Activated T-helper 2 cell treated with anti-CD3 and anti-CD28 coated beads, Interferon-gamma antibody, Interleukin-2, Interleukin-4, amounts not matched to agents 10 μg/mL and 5 μg/mL and 100 μg/mL, durations not matched to agents 14 hours and 24 hours and 36 hours (primary cell): ENCODE measurements around the gene RAB3A. TPM values are rescaled to one million over a fixed set of nuclear protein-coding genes. Genes with fewer than 3 reads are reported as not detected.

Experiments used
- DNase-seq: peaks from one replicate; pipeline ENCODE4 v3.0.0; 2021; ENCODE audit warnings: low spot score
- H3K27ac Mint-ChIP-seq: one replicate; pipeline ENCODE4 v1.8.0; 2021; ENCODE audit warnings: mixed read lengths
- H3K27me3 Mint-ChIP-seq: one replicate; pipeline ENCODE4 v1.8.0; 2021; ENCODE audit warnings: low read depth, mixed read lengths
- H3K36me3 Mint-ChIP-seq: one replicate; pipeline ENCODE4 v1.8.0; 2021; ENCODE audit warnings: low read depth, mixed read lengths
- H3K4me1 Mint-ChIP-seq: one replicate; pipeline ENCODE4 v1.8.0; 2021; ENCODE audit warnings: low read depth, mixed read lengths
- H3K4me3 Mint-ChIP-seq: one replicate; pipeline ENCODE4 v1.8.0; 2021; ENCODE audit warnings: low read depth, mild to moderate bottlenecking, moderate library complexity, mixed read lengths
- H3K9me3 Mint-ChIP-seq: one replicate; pipeline ENCODE4 v1.8.0; 2021; ENCODE audit warnings: mixed read lengths
- intact Hi-C: fragments of 100-400 bp; cut with micrococcal nuclease; formaldehyde crosslinking; loops from one replicate; pipeline ENCODE4 v1.15.1; 2023
- total RNA-seq: library from RNA; stranded (reverse); gene quantifications from 2 replicates; pipeline ENCODE4 v1.2.3, GENCODE V29; 2022

RAB3A gene
- total RNA-seq, 1 donor from 2014 or later: 7.4 TPM

DNA sequence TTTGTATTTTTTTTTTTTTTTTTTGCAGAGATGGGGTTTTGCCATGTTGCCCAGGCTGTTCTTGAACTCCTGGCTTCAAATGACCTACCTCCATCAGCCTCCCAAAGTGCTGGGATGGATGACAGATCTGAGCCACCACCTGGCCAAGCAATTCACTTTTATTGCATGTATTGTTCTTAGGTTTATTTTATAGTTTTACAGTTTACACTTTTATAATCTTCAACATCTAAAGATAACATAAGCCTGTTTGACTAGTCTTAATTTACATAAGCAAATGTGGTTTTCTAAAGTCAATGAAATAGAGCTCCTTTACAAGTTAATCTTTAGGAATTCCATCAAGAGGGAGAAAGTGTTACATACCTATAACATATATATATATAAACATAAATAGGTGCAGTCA is 20.3 kb downstream of the RAB3A start:
- H3K36me3 Mint-ChIP-seq: no peaks in the 10 kb centered on the region
- H3K9me3 Mint-ChIP-seq: no peaks in the 10 kb centered on the region
- H3K4me1 Mint-ChIP-seq: no peaks in the 10 kb centered on the region
- DNase-seq: no peak
- no peak overlapping the region for H3K4me3 Mint-ChIP-seq
- H3K27me3 Mint-ChIP-seq: no peaks in the 10 kb centered on the region
- intact Hi-C loops: no loop called here
- no peak overlapping the region for H3K27ac Mint-ChIP-seq

DNA sequence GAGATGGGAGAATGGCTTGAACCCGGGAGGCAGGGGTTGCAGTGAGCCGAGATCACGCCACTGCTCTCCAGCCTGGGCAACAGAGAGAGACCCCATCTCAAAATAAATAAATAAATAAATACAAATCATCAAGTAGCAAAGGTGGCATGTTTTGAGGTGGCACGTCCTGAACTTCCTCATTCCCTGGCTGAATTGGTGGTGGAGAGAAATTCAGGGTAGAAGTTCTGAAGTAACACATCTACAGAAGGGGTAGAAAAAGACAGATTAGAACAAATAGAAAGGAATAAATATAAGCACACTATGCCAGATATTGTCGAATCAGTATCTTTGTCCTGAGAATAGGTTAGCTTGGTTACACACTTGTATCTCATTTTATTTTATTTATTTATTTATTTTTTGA is 23.9 kb downstream of the RAB3A start:
- Mint-ChIP-seq H3K4me3 (no peak overlapping the region), H3K4me1 (peaks cover 5% of the 10 kb centered on the region), H3K27me3 (no peaks in the 10 kb centered on the region), H3K27ac (no peak overlapping the region), H3K36me3 (peaks cover 3% of the 10 kb centered on the region), H3K9me3 (no peaks in the 10 kb centered on the region)
- no peak for DNase-seq
- intact Hi-C loops: no loop called here

DNA sequence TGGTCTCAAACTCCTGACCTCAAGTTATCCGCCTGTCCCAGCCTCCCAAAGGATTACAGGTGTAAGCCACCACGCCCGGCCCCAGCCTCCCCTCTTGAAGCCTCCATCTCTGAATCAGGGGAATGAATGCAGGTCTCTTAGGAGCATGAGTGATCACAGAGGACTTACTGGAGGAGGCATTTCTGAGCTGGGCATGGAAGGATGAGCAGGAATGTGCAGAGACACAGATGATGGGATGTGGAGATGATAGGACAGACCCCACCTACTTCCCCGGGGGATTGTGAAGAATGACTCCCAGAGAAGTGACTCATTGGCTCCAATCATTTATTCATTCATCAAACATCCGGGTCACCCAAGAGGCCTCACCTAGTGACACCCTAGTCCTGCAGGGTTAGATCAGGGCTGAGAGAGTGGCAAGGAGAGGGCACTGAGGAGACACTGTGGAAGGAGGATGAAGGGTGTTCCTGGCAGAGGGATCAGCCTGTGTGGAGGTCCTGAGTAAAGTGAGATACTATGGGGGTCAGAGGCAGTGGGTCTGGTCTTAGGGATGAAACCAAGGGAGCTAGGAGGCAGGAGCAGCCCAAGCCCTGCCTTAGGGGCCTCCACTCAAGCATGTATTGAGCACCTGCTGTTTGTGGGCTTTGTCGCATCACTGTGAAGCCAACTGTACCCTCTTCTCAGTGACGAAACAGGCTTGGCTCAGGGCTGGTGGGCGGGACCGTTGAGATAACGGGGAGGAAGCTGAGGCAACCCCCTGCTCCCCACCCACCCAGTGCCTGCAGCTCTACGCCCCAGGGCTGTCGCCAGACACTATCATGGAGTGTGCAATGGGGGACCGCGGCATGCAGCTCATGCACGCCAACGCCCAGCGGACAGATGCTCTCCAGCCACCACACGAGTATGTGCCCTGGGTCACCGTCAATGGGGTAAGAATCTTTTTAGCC is 27.2 kb downstream of the RAB3A start:
- Mint-ChIP-seq H3K4me3 (no peak overlapping the region), H3K27ac (no peak overlapping the region), H3K36me3 (peaks cover 3% of the 10 kb centered on the region), H3K4me1 (peaks cover 22% of the 10 kb centered on the region), H3K9me3 (no peaks in the 10 kb centered on the region), H3K27me3 (no peaks in the 10 kb centered on the region)
- no peak for DNase-seq
- intact Hi-C loops: no loop called here

DNA sequence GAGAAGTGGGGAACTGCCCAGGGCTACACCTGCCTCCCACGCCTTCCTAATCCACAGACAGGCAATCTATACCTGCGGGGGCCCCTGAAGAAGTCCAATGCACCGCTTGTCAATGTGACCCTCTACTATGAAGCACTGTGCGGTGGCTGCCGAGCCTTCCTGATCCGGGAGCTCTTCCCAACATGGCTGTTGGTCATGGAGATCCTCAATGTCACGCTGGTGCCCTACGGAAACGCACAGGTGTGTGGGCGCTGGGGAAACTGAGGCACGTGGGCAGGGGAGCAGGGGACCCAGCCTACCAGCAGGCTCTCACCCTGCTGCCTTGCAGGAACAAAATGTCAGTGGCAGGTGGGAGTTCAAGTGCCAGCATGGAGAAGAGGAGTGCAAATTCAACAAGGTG is 28.9 kb downstream of the RAB3A start:
- H3K27ac Mint-ChIP-seq: no peak overlapping the region

DNA sequence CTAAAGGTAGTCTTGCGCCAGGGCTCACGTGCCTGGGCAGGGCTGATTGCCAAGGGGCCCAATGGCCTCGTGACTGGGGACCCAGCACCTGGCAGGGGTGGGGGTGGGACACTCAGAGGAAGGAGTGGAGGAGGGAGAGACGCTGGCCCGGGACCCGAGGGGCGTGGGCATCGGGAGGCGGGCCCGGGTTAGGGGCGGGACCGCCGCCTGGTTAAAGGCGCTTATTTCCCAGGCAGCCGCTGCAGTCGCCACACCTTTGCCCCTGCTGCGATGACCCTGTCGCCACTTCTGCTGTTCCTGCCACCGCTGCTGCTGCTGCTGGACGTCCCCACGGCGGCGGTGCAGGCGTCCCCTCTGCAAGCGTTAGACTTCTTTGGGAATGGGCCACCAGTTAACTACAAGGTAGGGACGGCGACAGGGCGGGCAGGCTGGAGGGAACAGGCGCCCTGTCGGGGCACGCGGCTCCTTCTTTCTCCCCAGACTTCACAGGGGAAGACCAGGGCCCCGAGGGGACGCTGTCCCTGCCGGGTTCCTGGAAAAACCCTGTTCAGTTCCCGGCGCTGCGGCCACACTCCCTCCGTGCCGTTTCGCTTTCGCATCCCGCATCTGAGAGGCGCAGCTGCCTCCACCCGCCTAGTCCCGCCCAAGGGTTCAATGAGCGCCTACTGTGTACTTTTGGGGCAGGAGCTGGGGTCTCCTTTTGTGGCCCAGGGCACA is 30.1 kb downstream of the RAB3A start, which contains the start of gene IFI30:
Gene IFI30 (plus strand): TSS at position 242 of the 717 bp plus-strand sequence. CDS start 29 bp downstream, at position 271.
- peak; percentile 58 for DNase-seq
- no peaks in the 10 kb centered on the region for H3K9me3 Mint-ChIP-seq
- H3K27me3 Mint-ChIP-seq: no peaks in the 10 kb centered on the region
- peak within 1 kb of the TSS; percentile 85 for H3K4me3 Mint-ChIP-seq
- peaks cover 22% of the 10 kb centered on the region for H3K4me1 Mint-ChIP-seq
- peak within 1 kb of the TSS; percentile 67 for H3K27ac Mint-ChIP-seq
- peaks cover 10% of the 10 kb centered on the region for H3K36me3 Mint-ChIP-seq
- intact Hi-C loops: loop anchor here (2.0 kb wide), 1 partner anchor 19 kb away; the partner anchor contains the start of gene MPV17L2

More for the DNA sequence above, 28.9 kb downstream of the RAB3A start:
- H3K9me3 Mint-ChIP-seq: no peaks in the 10 kb centered on the region
- intact Hi-C loops: loop anchor here (2.0 kb wide), 1 partner anchor 18 kb away; the partner anchor contains the start of gene MPV17L2
- DNase-seq: no peak
- peaks cover 10% of the 10 kb centered on the region for H3K36me3 Mint-ChIP-seq
- H3K27me3 Mint-ChIP-seq: no peaks in the 10 kb centered on the region
- H3K4me1 Mint-ChIP-seq: peaks cover 22% of the 10 kb centered on the region
- H3K4me3 Mint-ChIP-seq: peak overlapping the region; percentile 85

DNA sequence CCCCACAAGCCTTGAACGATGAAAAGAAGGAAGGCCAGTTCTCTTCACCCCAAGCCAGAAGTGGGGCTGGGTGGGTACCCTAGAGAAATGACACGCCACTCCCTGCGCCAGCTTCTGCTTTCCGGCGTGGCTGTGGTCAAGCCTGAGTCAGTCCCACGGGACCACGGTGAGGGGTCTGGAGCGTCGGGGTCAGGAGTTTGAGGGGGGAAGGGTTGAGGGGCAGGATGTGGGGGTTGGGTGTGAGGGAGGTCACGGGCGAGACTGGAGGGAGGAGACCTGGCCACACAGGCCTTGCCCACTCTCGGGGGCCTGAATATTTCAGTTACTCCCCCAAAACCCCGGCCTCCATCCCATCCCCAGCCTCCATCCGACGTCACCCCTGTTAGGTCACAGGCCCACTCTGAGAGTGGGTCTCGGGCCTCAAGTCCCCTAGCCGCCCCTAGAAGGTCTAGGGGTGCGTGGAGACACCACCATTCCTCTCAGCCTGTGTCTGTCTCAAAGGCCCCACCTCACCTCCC is 30.7 kb downstream of the RAB3A start:
- H3K9me3 Mint-ChIP-seq: no peaks in the 10 kb centered on the region
- no peaks in the 10 kb centered on the region for H3K27me3 Mint-ChIP-seq
- intact Hi-C loops: no loop called here
- H3K4me1 Mint-ChIP-seq: peaks cover 22% of the 10 kb centered on the region
- H3K4me3 Mint-ChIP-seq: peak overlapping the region; percentile 85
- H3K27ac Mint-ChIP-seq: peak overlapping the region; percentile 58
- peaks cover 14% of the 10 kb centered on the region for H3K36me3 Mint-ChIP-seq
- DNase-seq: no peak

DNA sequence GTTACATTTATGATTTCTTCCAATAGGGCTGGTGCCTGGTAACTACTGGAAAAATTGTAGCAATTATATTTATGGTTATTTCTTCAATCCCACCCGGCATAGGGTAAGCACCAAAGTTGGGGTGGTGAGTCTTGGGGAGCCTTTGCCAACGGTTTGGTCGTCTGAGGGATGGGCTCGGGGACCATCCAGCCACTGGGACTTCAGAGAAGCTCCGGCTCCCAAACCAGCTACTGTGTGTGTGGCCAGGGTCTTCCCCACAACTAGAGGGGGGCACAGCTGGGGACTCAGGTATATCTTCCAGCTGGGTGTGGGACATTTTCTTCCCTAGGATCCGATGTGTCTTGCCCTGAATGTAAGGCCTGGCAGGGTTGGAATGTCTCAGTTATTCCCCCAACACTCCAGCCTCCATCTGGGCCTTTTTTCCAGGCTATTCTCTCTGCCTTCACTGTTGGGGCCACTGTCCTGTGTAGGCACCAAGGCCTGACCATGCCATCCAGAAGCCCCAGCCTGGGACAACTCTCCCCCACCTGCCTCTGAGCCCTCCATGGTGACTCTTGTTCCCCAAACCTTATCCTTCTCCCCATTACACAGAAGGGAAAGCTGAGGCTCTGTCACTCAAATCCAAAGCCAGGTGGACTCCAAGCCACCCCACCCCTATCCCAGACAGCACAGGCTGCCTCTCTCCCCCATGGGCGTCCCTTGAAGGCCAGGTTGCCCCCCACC is 31.4 kb downstream of the RAB3A start:
- Mint-ChIP-seq H3K27me3 (no peaks in the 10 kb centered on the region), H3K27ac (no peak overlapping the region), H3K36me3 (peaks cover 18% of the 10 kb centered on the region), H3K9me3 (no peaks in the 10 kb centered on the region), H3K4me3 (peak overlapping the region; percentile 42), H3K4me1 (peaks cover 22% of the 10 kb centered on the region)
- intact Hi-C loops: no loop called here
- no peak for DNase-seq

DNA sequence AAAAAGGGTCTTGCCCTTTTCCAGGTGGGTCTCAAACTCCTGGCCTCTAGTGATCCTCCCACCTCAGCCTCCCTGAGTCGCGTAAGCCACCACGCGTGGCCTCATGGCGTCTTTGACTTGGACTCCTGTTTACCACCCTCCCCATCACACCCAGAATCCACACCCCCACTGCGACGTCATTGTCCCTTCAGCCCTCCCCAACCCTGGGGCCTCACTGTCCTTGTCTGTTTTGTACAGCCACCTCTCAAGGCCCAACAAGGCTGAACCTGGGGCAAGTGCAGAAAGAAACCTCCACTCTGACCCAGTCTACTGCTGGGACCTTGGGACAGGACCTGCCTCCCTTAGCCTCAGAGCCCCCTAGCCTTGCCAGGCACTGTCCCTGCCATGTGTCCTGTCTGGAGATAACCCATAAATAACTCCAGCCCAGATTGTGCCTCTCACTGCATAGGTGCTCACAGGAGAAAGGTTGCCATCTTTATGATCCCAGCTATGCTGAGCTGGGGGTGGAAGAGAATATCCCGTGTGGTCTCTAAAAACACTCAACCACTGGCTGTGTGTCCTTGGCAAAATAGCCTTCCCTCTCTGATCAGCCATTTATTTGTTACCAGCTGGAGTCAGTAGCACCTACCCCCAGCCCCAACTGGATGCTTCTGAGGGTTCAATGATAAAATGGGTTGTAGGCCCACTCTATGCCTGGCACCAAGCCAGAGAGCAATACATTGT is 32.1 kb downstream of the RAB3A start:
- peak overlapping the region; percentile 12 for H3K27ac Mint-ChIP-seq
- no peak overlapping the region for H3K4me3 Mint-ChIP-seq
- H3K4me1 Mint-ChIP-seq: peaks cover 22% of the 10 kb centered on the region
- intact Hi-C loops: no loop called here
- H3K27me3 Mint-ChIP-seq: no peaks in the 10 kb centered on the region
- DNase-seq: no peak
- H3K36me3 Mint-ChIP-seq: peaks cover 15% of the 10 kb centered on the region
- no peaks in the 10 kb centered on the region for H3K9me3 Mint-ChIP-seq

DNA sequence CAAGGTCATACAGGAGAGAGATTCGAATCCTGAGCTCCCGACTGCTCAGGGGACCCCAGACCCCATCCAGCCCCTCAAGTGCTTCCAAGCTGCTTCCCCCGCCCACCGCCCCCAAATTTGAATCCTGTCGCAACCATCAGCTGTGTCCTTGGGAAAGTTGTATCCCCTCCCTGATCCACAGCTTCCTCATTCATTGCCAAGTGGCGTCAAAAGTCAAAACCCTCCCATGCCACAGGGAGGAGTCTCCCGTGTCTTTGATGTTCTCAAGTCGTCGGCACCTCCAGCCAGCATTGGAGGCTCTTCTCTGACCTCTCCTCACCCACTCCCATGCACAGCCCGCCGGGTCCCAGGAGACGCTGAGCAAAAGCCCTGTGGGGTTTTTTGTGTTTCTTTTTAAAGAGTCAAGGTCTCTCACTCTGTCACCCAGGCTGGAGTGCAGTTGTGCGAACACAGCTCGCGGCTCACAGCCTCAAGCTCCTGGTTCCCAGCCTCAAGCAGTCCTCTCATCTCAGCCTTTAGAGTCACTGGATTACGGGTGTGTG is 33.1 kb downstream of the RAB3A start:
- Mint-ChIP-seq H3K9me3 (no peaks in the 10 kb centered on the region), H3K4me1 (peaks cover 22% of the 10 kb centered on the region), H3K4me3 (no peak overlapping the region), H3K36me3 (peaks cover 19% of the 10 kb centered on the region), H3K27ac (no peak overlapping the region), H3K27me3 (no peaks in the 10 kb centered on the region)
- no peak for DNase-seq
- intact Hi-C loops: no loop called here

DNA sequence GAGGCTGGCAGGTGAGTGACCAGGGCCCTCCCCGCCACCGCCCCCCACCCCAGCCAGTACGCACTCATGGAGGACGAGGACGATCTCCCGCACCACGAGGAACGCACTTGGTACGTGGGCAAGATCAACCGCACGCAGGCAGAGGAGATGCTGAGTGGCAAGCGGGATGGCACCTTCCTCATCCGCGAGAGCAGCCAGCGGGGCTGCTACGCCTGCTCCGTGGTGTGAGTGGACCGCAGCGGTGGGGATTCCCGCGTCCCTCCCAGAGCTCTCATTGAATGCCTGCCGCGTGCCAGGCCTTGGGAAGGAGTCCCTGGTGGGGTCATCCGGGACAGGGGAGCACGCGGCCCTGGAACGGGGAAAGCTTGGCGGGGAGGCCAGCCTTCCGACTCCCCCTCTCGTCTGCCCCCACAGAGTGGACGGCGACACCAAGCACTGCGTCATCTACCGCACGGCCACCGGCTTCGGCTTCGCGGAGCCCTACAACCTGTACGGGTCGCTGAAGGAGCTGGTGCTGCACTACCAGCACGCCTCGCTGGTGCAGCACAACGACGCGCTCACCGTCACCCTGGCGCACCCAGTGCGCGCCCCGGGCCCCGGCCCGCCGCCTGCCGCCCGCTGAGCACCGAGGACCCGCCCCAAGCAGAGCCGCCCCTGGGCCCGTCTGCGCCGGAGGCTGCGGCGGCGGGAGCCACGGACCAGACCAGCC is 35.0 kb downstream of the RAB3A start:
- no peak for DNase-seq
- intact Hi-C loops: loop anchor here (1.0 to 10.0 kb wide), 2 partner anchors 56 to 164 kb away; partner anchors contain the start of gene ARRDC2
- H3K4me1 Mint-ChIP-seq: peaks cover 11% of the 10 kb centered on the region
- no peaks in the 10 kb centered on the region for H3K9me3 Mint-ChIP-seq
- peaks cover 25% of the 10 kb centered on the region for H3K36me3 Mint-ChIP-seq
- H3K4me3 Mint-ChIP-seq: no peak overlapping the region
- H3K27me3 Mint-ChIP-seq: no peaks in the 10 kb centered on the region
- H3K27ac Mint-ChIP-seq: no peak overlapping the region

DNA sequence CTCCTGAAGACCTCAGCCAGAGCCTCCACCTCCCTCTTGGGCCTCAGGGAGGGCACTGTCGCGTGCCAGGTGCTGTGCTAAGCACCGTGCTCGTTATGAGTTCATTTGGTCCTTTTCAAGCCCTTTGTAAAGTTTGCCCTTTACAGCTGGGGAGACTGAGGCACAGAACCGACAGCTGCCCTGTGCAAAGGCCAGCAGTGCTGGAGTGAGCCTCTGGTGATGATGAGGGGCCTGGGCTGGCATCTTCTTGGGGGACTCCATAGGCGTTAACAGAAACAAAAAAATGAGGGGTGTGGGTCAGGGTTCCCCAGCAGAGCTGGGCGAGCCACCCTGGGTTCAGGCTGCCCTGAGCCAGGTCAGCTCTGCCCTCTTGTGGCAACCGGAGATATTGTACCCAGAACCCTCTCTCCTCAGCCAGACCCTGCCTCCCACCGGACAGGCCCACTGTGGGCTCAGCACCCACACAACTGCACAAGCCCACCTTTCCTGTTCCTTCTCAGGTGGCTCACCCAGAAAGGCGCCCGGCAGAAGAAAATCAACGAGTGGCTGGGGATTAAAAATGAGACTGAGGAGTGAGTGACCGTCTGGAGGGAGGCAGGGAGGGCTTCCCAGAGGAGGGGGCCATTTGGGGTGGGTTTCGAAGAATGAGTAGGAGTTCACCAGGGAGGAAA is 35.7 kb downstream of the RAB3A start:
- no peak overlapping the region for H3K4me3 Mint-ChIP-seq
- no peak overlapping the region for H3K27ac Mint-ChIP-seq
- DNase-seq: peak; percentile 47
- H3K9me3 Mint-ChIP-seq: no peaks in the 10 kb centered on the region
- H3K27me3 Mint-ChIP-seq: no peaks in the 10 kb centered on the region
- intact Hi-C loops: loop anchor here (1.0 to 10.0 kb wide), 2 partner anchors 55 to 163 kb away; partner anchors contain the start of gene ARRDC2
- peaks cover 8% of the 10 kb centered on the region for H3K4me1 Mint-ChIP-seq
- peaks cover 25% of the 10 kb centered on the region for H3K36me3 Mint-ChIP-seq
